ENCODE measurements around the gene MREG. TPM values are rescaled to one million over a fixed set of nuclear protein-coding genes. Genes with fewer than 3 reads are reported as not detected.

Gene MREG
- total RNA-seq, 1 experiment from 2014 or later: 23.0 TPM

GRCh38 chr2:216003876-216004696 is 9.3 kb downstream of the MREG start:
- CTCF ChIA-PET: interaction anchor here (0.6 kb wide), 2 partner anchors 45 to 49 kb away, joined by 3 to 5 read pairs; no protein-coding TSS in a partner anchor
- H3K9me3 ChIP-seq (ENCODE audit: insufficient read depth, low read depth): 0 out of 2 replicates have a peak, but pooled peaks cover 5% of the 10 kb centered on the region
- no TSS peak for BruUV-seq (replicated peaks)
- no peak for TF ChIP-seq EZH2 (IDR thresholded peaks at IDR 0.05; ENCODE audit: low read depth)
- TF ChIP-seq, protein P1, sequence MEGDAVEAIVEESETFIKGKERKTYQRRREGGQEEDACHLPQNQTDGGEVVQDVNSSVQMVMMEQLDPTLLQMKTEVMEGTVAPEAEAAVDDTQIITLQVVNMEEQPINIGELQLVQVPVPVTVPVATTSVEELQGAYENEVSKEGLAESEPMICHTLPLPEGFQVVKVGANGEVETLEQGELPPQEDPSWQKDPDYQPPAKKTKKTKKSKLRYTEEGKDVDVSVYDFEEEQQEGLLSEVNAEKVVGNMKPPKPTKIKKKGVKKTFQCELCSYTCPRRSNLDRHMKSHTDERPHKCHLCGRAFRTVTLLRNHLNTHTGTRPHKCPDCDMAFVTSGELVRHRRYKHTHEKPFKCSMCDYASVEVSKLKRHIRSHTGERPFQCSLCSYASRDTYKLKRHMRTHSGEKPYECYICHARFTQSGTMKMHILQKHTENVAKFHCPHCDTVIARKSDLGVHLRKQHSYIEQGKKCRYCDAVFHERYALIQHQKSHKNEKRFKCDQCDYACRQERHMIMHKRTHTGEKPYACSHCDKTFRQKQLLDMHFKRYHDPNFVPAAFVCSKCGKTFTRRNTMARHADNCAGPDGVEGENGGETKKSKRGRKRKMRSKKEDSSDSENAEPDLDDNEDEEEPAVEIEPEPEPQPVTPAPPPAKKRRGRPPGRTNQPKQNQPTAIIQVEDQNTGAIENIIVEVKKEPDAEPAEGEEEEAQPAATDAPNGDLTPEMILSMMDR (conservative IDR thresholded peaks at IDR 0.05): no peak
- DNase-seq: no peak
- no peak overlapping the region for H3K4me3 ChIP-seq
- H3F3A ChIP-seq (ENCODE audit: insufficient read depth, low read depth): peaks cover 41% of the 10 kb centered on the region
- peak overlapping the region; percentile 98 for H3K27ac ChIP-seq
- 0 out of 2 replicates have a peak, but pooled peaks cover 3% of the 10 kb centered on the region for H4K20me1 ChIP-seq (ENCODE audit: insufficient read depth)
- H3K36me3 ChIP-seq (ENCODE audit: low read depth): peaks cover 9% of the 10 kb centered on the region; the same call in 1 of the 2 replicates
- POLR2A ChIA-PET (ENCODE audit: unreplicated experiment): no interaction called here
- peaks cover 92% of the 10 kb centered on the region for H3K79me2 ChIP-seq (ENCODE audit: low read depth)
- H2AFZ ChIP-seq: no peak overlapping the region
- H3K4me2 ChIP-seq: peak overlapping the region; percentile 73; the same call in 1 of the 2 replicates
- H3K4me1 ChIP-seq (replicated peaks; ENCODE audit: insufficient read depth): peaks cover 56% of the 10 kb centered on the region
- no peaks in the 10 kb centered on the region for H3K27me3 ChIP-seq (ENCODE audit: insufficient read depth, low read depth)
- no peaks in the 10 kb centered on the region for H3K9me2 ChIP-seq (ENCODE audit: insufficient read depth)
- intact Hi-C loops (cut with micrococcal nuclease; ENCODE audit: unreplicated experiment): no loop called here

- Histone ChIP-seq H2AFZ (no peak overlapping the region), H3F3A (ENCODE audit: insufficient read depth, low read depth) (peaks cover 35% of the 10 kb centered on the region), H3K9me2 (ENCODE audit: insufficient read depth) (no peaks in the 10 kb centered on the region), H3K27me3 (ENCODE audit: insufficient read depth, low read depth) (no peaks in the 10 kb centered on the region), H3K36me3 (ENCODE audit: low read depth) (peaks cover 19% of the 10 kb centered on the region; the same call in 1 of the 2 replicates), H3K79me2 (ENCODE audit: low read depth) (peaks cover 89% of the 10 kb centered on the region), H3K9me3 (ENCODE audit: insufficient read depth, low read depth) (no peaks in the 10 kb centered on the region), H3K4me2 (peak overlapping the region; percentile 8), H3K27ac (no peak overlapping the region), H3K4me3 (no peak overlapping the region), H3K4me1 (replicated peaks; ENCODE audit: insufficient read depth) (peaks cover 51% of the 10 kb centered on the region), H4K20me1 (ENCODE audit: insufficient read depth) (0 out of 2 replicates have a peak, but pooled peaks cover 3% of the 10 kb centered on the region)
- TF ChIP-seq, protein P1 (conservative IDR thresholded peaks at IDR 0.05): no peak
- TF ChIP-seq EZH2 (IDR thresholded peaks at IDR 0.05; ENCODE audit: low read depth): no peak
- ChIA-PET CTCF (interaction anchor here (0.6 kb wide), 1 partner anchor 71 kb away, joined by 3 read pairs; no protein-coding TSS in a partner anchor), POLR2A (ENCODE audit: unreplicated experiment) (no interaction called here)
- no peak for DNase-seq
- intact Hi-C loops (cut with micrococcal nuclease; ENCODE audit: unreplicated experiment): no loop called here
- BruUV-seq (replicated peaks): no TSS peak
Observed at GRCh38 chr2:216002693-216003092, 10.7 kb downstream of the MREG start.

GRCh38 chr2:216002101-216002678 is 11.2 kb downstream of the MREG start:
- Histone ChIP-seq H3K27me3 (ENCODE audit: insufficient read depth, low read depth) (no peaks in the 10 kb centered on the region), H3K4me3 (no peak overlapping the region), H3K4me2 (peak overlapping the region; percentile 8), H4K20me1 (ENCODE audit: insufficient read depth) (0 out of 2 replicates have a peak, but pooled peaks cover 3% of the 10 kb centered on the region), H3K79me2 (ENCODE audit: low read depth) (peaks cover 90% of the 10 kb centered on the region), H3K4me1 (replicated peaks; ENCODE audit: insufficient read depth) (peaks cover 47% of the 10 kb centered on the region), H3K9me3 (ENCODE audit: insufficient read depth, low read depth) (no peaks in the 10 kb centered on the region), H3K9me2 (ENCODE audit: insufficient read depth) (no peaks in the 10 kb centered on the region), H3F3A (ENCODE audit: insufficient read depth, low read depth) (peaks cover 31% of the 10 kb centered on the region), H3K36me3 (ENCODE audit: low read depth) (peaks cover 24% of the 10 kb centered on the region; the same call in 1 of the 2 replicates), H2AFZ (no peak overlapping the region), H3K27ac (0 out of 2 replicates have a peak overlapping the region, but pooled peaks have one; percentile 10)
- ChIA-PET CTCF (interaction anchor here (0.6 kb wide), 1 partner anchor 71 kb away, joined by 3 read pairs; no protein-coding TSS in a partner anchor), POLR2A (ENCODE audit: unreplicated experiment) (no interaction called here)
- BruUV-seq (replicated peaks): no TSS peak
- DNase-seq: no peak
- intact Hi-C loops (cut with micrococcal nuclease; ENCODE audit: unreplicated experiment): no loop called here
- TF ChIP-seq, protein P1 (conservative IDR thresholded peaks at IDR 0.05): no peak
- TF ChIP-seq EZH2 (IDR thresholded peaks at IDR 0.05; ENCODE audit: low read depth): no peak

Measured in PC-9 (cell line).